DND-41 (cell line): ENCODE measurements around the gene LAMA2.

Experiments used
- ATAC-seq: fragments of 200-7000 bp; cut with Tn5 transposase; 3 replicates; pipeline ENCODE4 v1.9.1; 2021; ENCODE audit warnings: low read depth; ENCODE audit not compliant: insufficient read depth
- DNase-seq: peaks from one replicate; pipeline ENCODE4 v3.0.0-alpha.2; 2020
- H2AFZ ChIP-seq: 2 replicates; pipeline ENCODE4 v1.6.0; 2012; ENCODE audit warnings: low read depth, low read length
- H3K27ac ChIP-seq: 2 replicates; pipeline ENCODE4 v1.5.1; 2012; ENCODE audit warnings: low read length, inconsistent platforms
- H3K27me3 ChIP-seq: fragments of 200-600 bp; sonication (generic); 2 replicates; pipeline ENCODE4 v1.6.0; 2012; ENCODE audit warnings: low read length, mild to moderate bottlenecking, inconsistent platforms; ENCODE audit not compliant: insufficient read depth, poor library complexity
- H3K36me3 ChIP-seq: 2 replicates; pipeline ENCODE4 v1.5.1; 2012; ENCODE audit warnings: low read length, inconsistent platforms; ENCODE audit not compliant: insufficient read depth
- H3K4me1 ChIP-seq: 2 replicates; pipeline ENCODE4 v1.5.1; 2012; ENCODE audit warnings: mild to moderate bottlenecking, low read length; ENCODE audit not compliant: insufficient read depth
- H3K4me2 ChIP-seq: 2 replicates; pipeline ENCODE4 v1.6.0; 2012; ENCODE audit warnings: mild to moderate bottlenecking, moderate library complexity, low read length, inconsistent platforms; ENCODE audit not compliant: insufficient read depth
- H3K4me3 ChIP-seq, 2 experiments: fragments of 200-600 bp in 1 of 2; shearing (Covaris generic) in 1 of 2; 2 replicates each; pipeline ENCODE4 v1.5.1; 2012 to 2016; ENCODE audit warnings: inconsistent platforms in 2 of 2, low read length in 2 of 2, mild to moderate bottlenecking in 2 of 2, low read depth in 1 of 2, moderate library complexity in 1 of 2
- H3K79me2 ChIP-seq: 2 replicates; pipeline ENCODE4 v1.6.0; 2012; ENCODE audit warnings: low read length, inconsistent platforms; ENCODE audit not compliant: insufficient read depth
- H3K9ac ChIP-seq: 2 replicates; pipeline ENCODE4 v1.6.0; 2012; ENCODE audit warnings: low read depth, mild to moderate bottlenecking, inconsistent platforms, low read length, moderate library complexity
- H3K9me3 ChIP-seq: 2 replicates; pipeline ENCODE4 v1.5.1; 2012; ENCODE audit warnings: low read length, moderate library complexity, mild to moderate bottlenecking, inconsistent platforms; ENCODE audit not compliant: insufficient read depth, severe bottlenecking
- H4K20me1 ChIP-seq: 2 replicates; pipeline ENCODE4 v1.6.0; 2012; ENCODE audit warnings: low read length; ENCODE audit not compliant: insufficient read depth
- CTCF ChIP-seq: IDR thresholded peaks from 2 replicates; pipeline ENCODE4 v1.5.1; 2012; ENCODE audit warnings: borderline replicate concordance, low read length, moderate library complexity, mild to moderate bottlenecking; ENCODE audit not compliant: poor library complexity, severe bottlenecking; ENCODE audit errors: extremely low read depth
- EZH2 ChIP-seq: IDR thresholded peaks from 3 replicates; pipeline ENCODE4 v1.6.1; 2012; ENCODE audit warnings: borderline replicate concordance, low read depth, mild to moderate bottlenecking, moderate library complexity, low read length, inconsistent platforms; ENCODE audit not compliant: severe bottlenecking

Gene LAMA2

GRCh38 chr6:129136751-129137150, 253.8 kb downstream of the LAMA2 start:
- Histone ChIP-seq H3K79me2 (no peaks in the 10 kb centered on the region), H3K9ac (no peak overlapping the region), H3K4me3 (no peak overlapping the region), H2AFZ (no peak overlapping the region), H3K9me3 (no peaks in the 10 kb centered on the region), H3K4me2 (no peak overlapping the region), H3K36me3 (no peaks in the 10 kb centered on the region), H3K4me1 (no peaks in the 10 kb centered on the region), H3K27me3 (no peaks in the 10 kb centered on the region), H4K20me1 (no peaks in the 10 kb centered on the region), H3K27ac (no peak overlapping the region)
- ATAC-seq (no peak), DNase-seq (no peak)
- TF ChIP-seq CTCF, result no peak
- TF ChIP-seq EZH2, result no peak

GRCh38 chr6:129138739-129139405, 255.9 kb downstream of the LAMA2 start:
- no peak overlapping the region for H3K4me2 ChIP-seq
- H3K27me3 ChIP-seq, result no peaks in the 10 kb centered on the region
- no peaks in the 10 kb centered on the region for H4K20me1 ChIP-seq
- no peaks in the 10 kb centered on the region for H3K9me3 ChIP-seq
- no peaks in the 10 kb centered on the region for H3K36me3 ChIP-seq
- no peaks in the 10 kb centered on the region for H3K4me1 ChIP-seq
- no peak overlapping the region for H3K4me3 ChIP-seq
- TF ChIP-seq CTCF (no peak), EZH2 (no peak)
- no peak overlapping the region for H3K9ac ChIP-seq
- H3K27ac ChIP-seq, result no peak overlapping the region
- no peak for ATAC-seq
- no peak for DNase-seq
- no peaks in the 10 kb centered on the region for H3K79me2 ChIP-seq
- no peak overlapping the region for H2AFZ ChIP-seq

GRCh38 chr6:129140526-129140925, 257.6 kb downstream of the LAMA2 start:
- Histone ChIP-seq H3K4me2 (no peak overlapping the region), H2AFZ (no peak overlapping the region), H3K36me3 (no peaks in the 10 kb centered on the region), H3K4me1 (no peaks in the 10 kb centered on the region), H3K27ac (no peak overlapping the region), H3K27me3 (no peaks in the 10 kb centered on the region), H3K79me2 (no peaks in the 10 kb centered on the region), H3K9ac (no peak overlapping the region), H3K9me3 (no peaks in the 10 kb centered on the region), H4K20me1 (no peaks in the 10 kb centered on the region), H3K4me3 (no peak overlapping the region)
- TF ChIP-seq CTCF (no peak), EZH2 (no peak)
- DNase-seq, result no peak
- ATAC-seq, result no peak
